ENCODE measurements around the gene RPS6KA5. TPM values are rescaled to one million over a fixed set of nuclear protein-coding genes. Genes with fewer than 3 reads are reported as not detected.

The RPS6KA5 gene
- polyA plus RNA-seq, 3 donors from 2014 or later, result 11.1 to 19.0 (median 16.6) TPM

GRCh38 chr14:90812109-90812508, 248.3 kb downstream of the RPS6KA5 start:
- peaks cover 4 to 6% of the 10 kb centered on the region in 2 donors for H3K4me1 Mint-ChIP-seq
- no peak for DNase-seq
- no peak overlapping the region for H3K4me3 Mint-ChIP-seq
- H3K27ac Mint-ChIP-seq, result no peak overlapping the region
- H3K9me3 Mint-ChIP-seq, result no peaks in the 10 kb centered on the region
- no peaks in the 10 kb centered on the region for H3K36me3 Mint-ChIP-seq
- peaks cover 2 to 5% (median 4%) of the 10 kb centered on the region in 3 donors for H3K27me3 Mint-ChIP-seq (ENCODE audit: low read depth in 3 of 3)

DNA sequence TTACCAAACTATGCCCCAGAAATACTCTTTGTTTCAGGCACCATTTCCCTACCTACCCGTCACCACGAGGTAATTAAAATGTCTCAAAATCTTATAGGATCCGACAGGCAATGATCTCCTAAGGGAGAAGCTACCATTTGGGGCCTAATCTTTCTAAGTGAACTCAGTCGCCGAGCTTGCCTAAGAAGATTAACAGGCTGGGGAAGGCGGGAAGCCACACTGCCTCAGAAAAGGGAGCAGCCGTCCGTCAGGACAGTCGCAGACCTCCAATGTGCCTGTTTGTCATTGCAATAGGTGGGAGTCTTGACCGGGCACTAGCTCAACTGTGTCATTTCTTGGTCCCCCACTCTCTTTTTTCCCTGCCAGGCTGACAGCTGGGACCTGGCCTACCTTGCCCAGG, 248.8 kb downstream of the RPS6KA5 start:
- Mint-ChIP-seq H3K9me3 (no peaks in the 10 kb centered on the region), H3K27ac (no peak overlapping the region), H3K4me1 (peaks cover 4% of the 10 kb centered on the region in 2 donors), H3K36me3 (no peaks in the 10 kb centered on the region), H3K27me3 (ENCODE audit: low read depth in 3 of 3) (peaks cover 2 to 5% (median 2%) of the 10 kb centered on the region in 3 donors), H3K4me3 (no peak overlapping the region)
- no peak for DNase-seq

DNA sequence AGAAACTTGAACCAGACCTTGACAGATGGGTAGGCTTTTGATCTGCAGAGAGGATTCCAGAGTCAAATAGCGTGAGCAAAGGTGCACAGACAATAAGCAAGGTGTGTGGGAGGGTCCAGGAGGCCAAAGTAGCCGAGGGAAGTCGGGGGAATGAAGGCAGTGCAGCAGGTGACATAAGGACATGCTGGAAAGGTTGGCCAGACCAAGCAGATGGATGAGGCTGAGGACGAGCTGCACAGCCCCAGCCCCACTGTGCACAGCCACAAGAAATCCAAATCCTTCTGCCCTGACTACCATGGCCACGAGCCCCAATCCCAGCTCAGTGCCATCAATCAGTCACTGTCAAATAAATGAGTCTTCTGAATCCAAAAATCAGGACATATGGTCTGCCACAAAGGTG, 249.6 kb downstream of the RPS6KA5 start:
- peaks cover 2 to 5% (median 2%) of the 10 kb centered on the region in 3 donors for H3K27me3 Mint-ChIP-seq (ENCODE audit: low read depth in 3 of 3)
- no peak for DNase-seq
- no peak overlapping the region for H3K27ac Mint-ChIP-seq
- H3K4me1 Mint-ChIP-seq, result peaks cover 4% of the 10 kb centered on the region in 2 donors
- no peaks in the 10 kb centered on the region for H3K36me3 Mint-ChIP-seq
- no peaks in the 10 kb centered on the region for H3K9me3 Mint-ChIP-seq
- H3K4me3 Mint-ChIP-seq, result no peak overlapping the region

- no peak for DNase-seq
- H3K9me3 Mint-ChIP-seq, result no peaks in the 10 kb centered on the region
- H3K27ac Mint-ChIP-seq, result no peak overlapping the region
- H3K4me3 Mint-ChIP-seq, result no peak overlapping the region
- peaks cover 0 to 2% (median 2%) of the 10 kb centered on the region in 3 donors for H3K27me3 Mint-ChIP-seq (ENCODE audit: low read depth in 3 of 3)
- H3K36me3 Mint-ChIP-seq, result no peaks in the 10 kb centered on the region
- no peaks in the 10 kb centered on the region for H3K4me1 Mint-ChIP-seq
These were observed 250.7 kb downstream of the RPS6KA5 start for GRCh38 chr14:90809530-90810312.

DNA sequence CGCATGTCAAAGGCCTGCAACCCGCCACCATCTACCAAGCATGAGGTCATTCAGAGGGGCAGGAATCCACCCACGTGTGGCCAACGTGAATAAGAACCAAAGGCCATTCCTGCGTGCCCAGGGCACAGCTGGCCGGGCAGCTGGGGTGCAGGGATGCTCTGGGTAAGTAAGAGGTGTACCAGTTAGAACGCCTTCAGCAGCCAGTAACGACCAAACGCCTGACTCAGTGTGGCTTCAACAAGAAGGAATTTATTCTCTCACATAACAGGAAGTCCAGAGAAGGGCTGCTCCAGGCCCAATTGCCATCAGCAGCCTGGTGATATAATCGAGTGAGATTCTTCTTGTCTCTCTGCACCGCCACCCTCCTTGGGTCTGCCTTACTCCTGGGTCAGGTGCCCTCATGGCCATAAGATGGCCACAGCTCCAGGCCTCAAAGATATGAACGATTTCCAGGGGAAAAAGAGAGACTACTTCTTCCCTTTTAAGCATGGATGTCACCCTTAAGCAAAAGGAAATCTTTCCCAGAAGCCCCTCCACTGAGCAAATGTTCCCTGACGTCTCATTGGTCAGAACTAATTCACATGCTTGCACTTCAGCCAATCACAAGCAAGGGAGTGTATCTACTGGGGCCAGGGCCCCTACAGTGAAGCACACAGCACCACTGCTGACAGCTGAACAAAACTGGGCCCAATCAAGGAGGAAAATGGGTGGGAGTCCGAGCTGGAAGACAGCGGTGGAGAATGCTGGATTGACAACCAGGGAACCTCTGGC, 251.5 kb downstream of the RPS6KA5 start:
- Mint-ChIP-seq H3K27me3 (ENCODE audit: low read depth in 3 of 3) (peaks cover 0 to 4% (median 2%) of the 10 kb centered on the region in 3 donors), H3K36me3 (no peaks in the 10 kb centered on the region), H3K4me1 (no peaks in the 10 kb centered on the region), H3K4me3 (no peak overlapping the region), H3K27ac (no peak overlapping the region), H3K9me3 (no peaks in the 10 kb centered on the region)
- DNase-seq, result no peak

DNA sequence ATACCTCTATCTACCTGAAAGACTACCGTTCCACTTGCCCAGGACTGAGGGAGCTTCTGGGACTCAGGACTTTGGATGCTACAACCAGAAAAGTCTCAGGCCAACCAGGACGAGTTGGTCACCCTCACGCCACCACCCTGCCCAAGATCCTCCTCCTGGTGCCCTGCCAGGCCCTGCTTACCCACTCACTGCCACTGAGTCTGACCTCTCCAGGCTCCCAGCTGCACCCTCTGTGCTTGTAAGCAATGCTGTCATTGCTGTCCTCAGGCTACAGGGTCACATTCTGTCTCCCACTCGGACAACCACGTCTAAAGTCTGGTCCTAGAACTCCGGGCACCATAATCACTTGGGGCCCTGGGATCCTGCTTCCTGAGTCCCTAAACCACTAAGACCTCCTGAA, 253.4 kb downstream of the RPS6KA5 start:
- Mint-ChIP-seq H3K27ac (peak overlapping the region in 1 of 6 donors; percentile 69), H3K4me3 (no peak overlapping the region), H3K36me3 (no peaks in the 10 kb centered on the region)

GRCh38 chr14:90805662-90806540, 254.5 kb downstream of the RPS6KA5 start:
- Mint-ChIP-seq H3K27ac (no peak overlapping the region), H3K27me3 (ENCODE audit: low read depth in 3 of 3) (peaks cover 1 to 6% (median 4%) of the 10 kb centered on the region in 3 donors), H3K4me1 (peaks cover 9 to 14% of the 10 kb centered on the region in 2 donors), H3K9me3 (no peaks in the 10 kb centered on the region), H3K36me3 (no peaks in the 10 kb centered on the region), H3K4me3 (no peak overlapping the region)
- DNase-seq, result no peak

More for the DNA sequence above, 253.4 kb downstream of the RPS6KA5 start:
- H3K4me1 Mint-ChIP-seq, result peaks cover 0 to 4% of the 10 kb centered on the region in 2 donors
- H3K27me3 Mint-ChIP-seq (ENCODE audit: low read depth in 3 of 3), result peaks cover 2 to 5% (median 4%) of the 10 kb centered on the region in 3 donors
- no peaks in the 10 kb centered on the region for H3K9me3 Mint-ChIP-seq
- DNase-seq, result no peak

GRCh38 chr14:90805084-90805391, 255.4 kb downstream of the RPS6KA5 start:
- H3K9me3 Mint-ChIP-seq, result no peaks in the 10 kb centered on the region
- H3K4me3 Mint-ChIP-seq, result no peak overlapping the region
- peaks cover 1 to 6% (median 4%) of the 10 kb centered on the region in 3 donors for H3K27me3 Mint-ChIP-seq (ENCODE audit: low read depth in 3 of 3)
- DNase-seq, result no peak
- H3K4me1 Mint-ChIP-seq, result peaks cover 9 to 18% of the 10 kb centered on the region in 2 donors
- no peaks in the 10 kb centered on the region for H3K36me3 Mint-ChIP-seq
- no peak overlapping the region for H3K27ac Mint-ChIP-seq

DNA sequence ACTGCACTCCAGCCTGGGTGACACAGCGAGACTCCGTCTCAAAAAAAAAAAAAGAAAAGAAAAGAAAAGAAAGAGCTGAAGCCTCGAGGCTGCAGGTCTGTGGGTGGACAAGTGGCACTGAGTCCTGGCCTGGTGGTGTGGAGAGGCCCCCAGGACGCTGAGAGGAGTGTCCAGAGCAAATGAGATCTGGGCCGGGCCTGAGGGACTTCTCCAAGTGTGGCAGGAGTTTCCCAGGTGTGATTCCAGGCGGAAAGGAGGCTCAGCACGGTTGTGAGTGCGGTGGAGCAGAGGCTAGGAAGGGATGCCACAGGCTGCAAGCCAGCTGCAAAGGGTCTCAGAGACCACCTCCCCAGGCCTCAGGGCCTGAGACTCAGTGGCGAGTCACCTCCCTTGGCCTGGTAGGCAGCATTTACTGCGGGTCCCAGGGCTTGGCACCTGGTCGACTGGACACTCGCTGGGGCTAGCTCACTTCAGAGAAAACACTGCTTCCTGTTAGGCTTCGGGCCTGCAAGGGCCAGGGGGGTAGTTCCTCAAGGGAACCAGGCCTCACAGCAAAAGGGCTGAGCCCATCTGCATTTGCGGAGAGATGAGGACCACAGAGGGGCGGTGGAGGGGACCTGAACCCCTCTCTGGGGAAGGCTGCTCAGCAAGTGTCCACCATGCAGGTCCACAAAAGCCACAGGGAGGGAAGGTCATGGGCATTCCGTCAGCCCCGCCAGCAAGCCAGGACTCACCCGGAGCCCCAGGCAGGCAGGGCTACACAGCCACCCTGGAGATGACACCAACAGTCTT, 256.0 kb downstream of the RPS6KA5 start:
- Mint-ChIP-seq H3K36me3 (no peaks in the 10 kb centered on the region), H3K27me3 (ENCODE audit: low read depth in 3 of 3) (peaks cover 1 to 6% (median 3%) of the 10 kb centered on the region in 3 donors), H3K4me3 (no peak overlapping the region), H3K9me3 (no peaks in the 10 kb centered on the region), H3K27ac (no peak overlapping the region), H3K4me1 (peaks cover 9 to 19% of the 10 kb centered on the region in 2 donors)
- DNase-seq, result no peak

DNA sequence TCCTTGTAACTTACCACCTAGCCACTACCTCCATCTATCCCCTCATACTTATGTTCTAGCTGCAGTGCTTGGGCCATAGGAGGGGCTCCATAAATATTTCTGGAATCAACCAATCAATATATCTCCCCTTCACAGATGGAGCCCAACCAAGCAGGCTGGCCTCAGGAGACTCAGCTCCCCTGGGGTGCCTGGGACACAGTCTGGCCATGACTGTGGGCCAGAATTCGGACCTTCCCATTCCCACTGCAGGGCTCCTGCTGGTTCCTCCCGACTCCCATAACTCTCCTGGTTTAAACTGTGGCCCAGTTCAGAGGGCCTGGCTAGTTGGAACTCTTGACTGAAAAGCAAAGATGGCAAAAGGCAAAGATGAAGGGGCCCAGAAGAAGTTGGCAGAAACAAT, 257.2 kb downstream of the RPS6KA5 start:
- no peak for DNase-seq
- Mint-ChIP-seq H3K27ac (peak overlapping the region in 1 of 6 donors; percentile 4), H3K27me3 (ENCODE audit: low read depth in 3 of 3) (peaks cover 1 to 7% (median 3%) of the 10 kb centered on the region in 3 donors), H3K4me1 (peaks cover 9 to 19% of the 10 kb centered on the region in 2 donors), H3K4me3 (no peak overlapping the region), H3K36me3 (no peaks in the 10 kb centered on the region), H3K9me3 (no peaks in the 10 kb centered on the region)

- no peak overlapping the region for H3K27ac Mint-ChIP-seq
- no peak overlapping the region for H3K4me3 Mint-ChIP-seq
- DNase-seq, result no peak
These were observed 261.0 kb downstream of the RPS6KA5 start for GRCh38 chr14:90799420-90799819.

GRCh38 chr14:90797919-90798318, 262.5 kb downstream of the RPS6KA5 start:
- no peak overlapping the region for H3K4me3 Mint-ChIP-seq
- H3K4me1 Mint-ChIP-seq, result peaks cover 9 to 19% of the 10 kb centered on the region in 2 donors
- DNase-seq, result no peak
- no peaks in the 10 kb centered on the region for H3K9me3 Mint-ChIP-seq
- no peaks in the 10 kb centered on the region for H3K36me3 Mint-ChIP-seq
- no peak overlapping the region for H3K27ac Mint-ChIP-seq
- peaks cover 0 to 8% (median 4%) of the 10 kb centered on the region in 3 donors for H3K27me3 Mint-ChIP-seq (ENCODE audit: low read depth in 3 of 3)

More at GRCh38 chr14:90799420-90799819, 261.0 kb downstream of the RPS6KA5 start:
- Mint-ChIP-seq H3K27me3 (ENCODE audit: low read depth in 3 of 3) (peaks cover 3 to 8% (median 4%) of the 10 kb centered on the region in 3 donors), H3K9me3 (no peaks in the 10 kb centered on the region), H3K4me1 (peaks cover 9 to 19% of the 10 kb centered on the region in 2 donors), H3K36me3 (no peaks in the 10 kb centered on the region)
